Kidney (tissue), 14 donors: ENCODE measurements around the gene SLC38A8. TPM values are rescaled to one million over a fixed set of nuclear protein-coding genes. Genes with fewer than 3 reads are reported as not detected.

Source experiments
- DNase-seq, 5 donors: peaks; one replicate each; pipeline ENCODE4 v3.0.0-alpha.2; 2013 to 2020
- FAIRE-seq: peaks from 2 replicates; lab custom pipeline; 2012; peaks lifted over from hg19 to GRCh38; lab: Jason Lieb, UNC
- H3K27ac ChIP-seq, 2 donors: one replicate each; pipeline ENCODE4 v1.7.0; 2013; ENCODE audit warnings: low read depth in 2 of 2, low read length in 2 of 2, inconsistent platforms in 1 of 2
- H3K27me3 ChIP-seq: one replicate; pipeline ENCODE4 v1.7.1; 2013; ENCODE audit warnings: low read length, inconsistent platforms; ENCODE audit not compliant: control insufficient read depth, insufficient read depth
- H3K36me3 ChIP-seq, 3 donors: one replicate each; pipeline versions ENCODE4 v1.7.0 to v1.7.1; 2013; ENCODE audit warnings: low read length in 3 of 3, control low read depth in 1 of 3, inconsistent platforms in 1 of 3; ENCODE audit not compliant: insufficient read depth in 3 of 3, control insufficient read depth in 2 of 3
- H3K4me1 ChIP-seq, 3 donors: one replicate each; pipeline versions ENCODE4 v1.7.0 to v1.7.1; 2013; ENCODE audit warnings: low read length in 3 of 3, inconsistent platforms in 1 of 3, low read depth in 1 of 3; ENCODE audit not compliant: control insufficient read depth in 2 of 3, insufficient read depth in 2 of 3
- H3K4me3 ChIP-seq, 3 donors: one replicate each; pipeline versions ENCODE4 v1.7.0 to v1.8.1; 2013; ENCODE audit warnings: low read length in 3 of 3, control low read depth in 1 of 3, inconsistent platforms in 1 of 3
- H3K9ac ChIP-seq, 3 donors: one replicate each; pipeline versions ENCODE4 v1.7.0 to v1.7.1; 2013; ENCODE audit warnings: low read length in 3 of 3, control low read depth in 1 of 3, inconsistent platforms in 1 of 3
- H3K9me3 ChIP-seq, 3 donors: one replicate each; pipeline versions ENCODE4 v1.7.0 to v1.7.1; 2013; ENCODE audit warnings: low read length in 3 of 3, control low read depth in 1 of 3, inconsistent platforms in 1 of 3; ENCODE audit not compliant: control insufficient read depth in 2 of 3, insufficient read depth in 1 of 3
- intact Hi-C: fragments of 100-400 bp; cut with DNase I; formaldehyde crosslinking; loops from one replicate; pipeline ENCODE4 v1.11.1; 2022
- polyA plus RNA-seq: library from polyadenylated mRNA; stranded (reverse); fragments of 350-450 nt; fragmentation: Illumina TruSeq; extraction: RNeasy Lipid Tissue Mini Kit (QIAGEN cat#74804); gene quantifications from one replicate; pipeline ENCODE4 v1.2.3, GENCODE V29; 2014; ENCODE audit warnings: low read depth, low replicate concordance; ENCODE audit not compliant: insufficient read depth
- total RNA-seq: library from RNA; stranded (reverse); fragmentation: NEBNext Ultra II Directional; extraction: Animal tissue kit (Norgen Biotek cat#: 25700); gene quantifications from one replicate; pipeline ENCODE4 v1.2.1, GENCODE V29; 2021
- TF ChIP-seq, protein P1 (sequence below): IDR thresholded peaks from 3 replicates; pipeline ENCODE4 v1.5.1; 2012; ENCODE audit warnings: mild to moderate bottlenecking, moderate library complexity, borderline replicate concordance; ENCODE audit not compliant: insufficient read depth; ENCODE audit errors: extremely low read depth
- donor health status: control.
- donor health status: control.
- donor health status: control.
- donor health status: control.
- donor health status: control.
- donor health status: DM: yes; HTN: yes; CAD: no.
- donor health status: Normal renal cell carcinoma (clear cell type).

Gene SLC38A8
- total and polyA plus RNA-seq, 2 donors from 2014 or later: 0.30 TPM; not detected in 1

GRCh38 chr16:84086341-84086740, 43.7 kb upstream of the SLC38A8 start:
- Histone ChIP-seq H3K9me3 (no peaks in the 10 kb centered on the region), H3K36me3 (peaks cover 2 to 58% (median 54%) of the 10 kb centered on the region in 3 donors), H3K4me3 (no peak overlapping the region), H3K27me3 (no peaks in the 10 kb centered on the region), H3K4me1 (no peaks in the 10 kb centered on the region), H3K27ac (no peak overlapping the region), H3K9ac (no peak overlapping the region)
- DNase-seq (no peak), FAIRE-seq (no peak)
- TF ChIP-seq, protein P1, sequence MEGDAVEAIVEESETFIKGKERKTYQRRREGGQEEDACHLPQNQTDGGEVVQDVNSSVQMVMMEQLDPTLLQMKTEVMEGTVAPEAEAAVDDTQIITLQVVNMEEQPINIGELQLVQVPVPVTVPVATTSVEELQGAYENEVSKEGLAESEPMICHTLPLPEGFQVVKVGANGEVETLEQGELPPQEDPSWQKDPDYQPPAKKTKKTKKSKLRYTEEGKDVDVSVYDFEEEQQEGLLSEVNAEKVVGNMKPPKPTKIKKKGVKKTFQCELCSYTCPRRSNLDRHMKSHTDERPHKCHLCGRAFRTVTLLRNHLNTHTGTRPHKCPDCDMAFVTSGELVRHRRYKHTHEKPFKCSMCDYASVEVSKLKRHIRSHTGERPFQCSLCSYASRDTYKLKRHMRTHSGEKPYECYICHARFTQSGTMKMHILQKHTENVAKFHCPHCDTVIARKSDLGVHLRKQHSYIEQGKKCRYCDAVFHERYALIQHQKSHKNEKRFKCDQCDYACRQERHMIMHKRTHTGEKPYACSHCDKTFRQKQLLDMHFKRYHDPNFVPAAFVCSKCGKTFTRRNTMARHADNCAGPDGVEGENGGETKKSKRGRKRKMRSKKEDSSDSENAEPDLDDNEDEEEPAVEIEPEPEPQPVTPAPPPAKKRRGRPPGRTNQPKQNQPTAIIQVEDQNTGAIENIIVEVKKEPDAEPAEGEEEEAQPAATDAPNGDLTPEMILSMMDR: no peak
- intact Hi-C loops: no loop called here

- Histone ChIP-seq H3K9ac (no peak overlapping the region), H3K9me3 (no peaks in the 10 kb centered on the region), H3K27ac (no peak overlapping the region), H3K4me1 (no peaks in the 10 kb centered on the region), H3K4me3 (no peak overlapping the region), H3K36me3 (peaks cover 2 to 64% (median 60%) of the 10 kb centered on the region in 3 donors), H3K27me3 (no peaks in the 10 kb centered on the region)
- intact Hi-C loops: no loop called here
- no peak for DNase-seq
- TF ChIP-seq, protein P1: no peak
- no peak for FAIRE-seq
Observed at GRCh38 chr16:84085773-84086172, 43.2 kb upstream of the SLC38A8 start.

GRCh38 chr16:84085271-84085667, 42.7 kb upstream of the SLC38A8 start:
- no peak for DNase-seq
- no peak overlapping the region for H3K27ac ChIP-seq
- H3K9ac ChIP-seq: no peak overlapping the region
- no peaks in the 10 kb centered on the region for H3K9me3 ChIP-seq
- no peak for FAIRE-seq
- TF ChIP-seq, protein P1: no peak
- H3K4me1 ChIP-seq: no peaks in the 10 kb centered on the region
- H3K27me3 ChIP-seq: no peaks in the 10 kb centered on the region
- no peak overlapping the region for H3K4me3 ChIP-seq
- peaks cover 2 to 66% (median 64%) of the 10 kb centered on the region in 3 donors for H3K36me3 ChIP-seq
- intact Hi-C loops: no loop called here

- Histone ChIP-seq H3K27me3 (no peaks in the 10 kb centered on the region), H3K9me3 (no peaks in the 10 kb centered on the region), H3K9ac (no peak overlapping the region), H3K27ac (no peak overlapping the region), H3K4me1 (no peaks in the 10 kb centered on the region), H3K36me3 (peaks cover 2 to 64% (median 63%) of the 10 kb centered on the region in 3 donors), H3K4me3 (no peak overlapping the region)
- intact Hi-C loops: no loop called here
- FAIRE-seq: no peak
- DNase-seq: peak in 4 of 5 donors; percentile 62 to 78 (median 70)
- TF ChIP-seq, protein P1: peak; percentile 70
Observed at GRCh38 chr16:84084570-84085270, 42.1 kb upstream of the SLC38A8 start.
